SKM-1 (cell line): ENCODE data around the gene KRTAP5-6.
"Not testable (repeated sequence)": the region's sequence is repeated elsewhere in the genome, so short reads cannot be mapped to it uniquely, and the experiment has no call there.

Experiments used
- DNase-seq: peaks from one replicate; lab custom pipeline; 2025; ENCODE audit not compliant: unreplicated experiment; lab: John Stamatoyannopoulos, UW

KRTAP5-6 gene

DNA sequence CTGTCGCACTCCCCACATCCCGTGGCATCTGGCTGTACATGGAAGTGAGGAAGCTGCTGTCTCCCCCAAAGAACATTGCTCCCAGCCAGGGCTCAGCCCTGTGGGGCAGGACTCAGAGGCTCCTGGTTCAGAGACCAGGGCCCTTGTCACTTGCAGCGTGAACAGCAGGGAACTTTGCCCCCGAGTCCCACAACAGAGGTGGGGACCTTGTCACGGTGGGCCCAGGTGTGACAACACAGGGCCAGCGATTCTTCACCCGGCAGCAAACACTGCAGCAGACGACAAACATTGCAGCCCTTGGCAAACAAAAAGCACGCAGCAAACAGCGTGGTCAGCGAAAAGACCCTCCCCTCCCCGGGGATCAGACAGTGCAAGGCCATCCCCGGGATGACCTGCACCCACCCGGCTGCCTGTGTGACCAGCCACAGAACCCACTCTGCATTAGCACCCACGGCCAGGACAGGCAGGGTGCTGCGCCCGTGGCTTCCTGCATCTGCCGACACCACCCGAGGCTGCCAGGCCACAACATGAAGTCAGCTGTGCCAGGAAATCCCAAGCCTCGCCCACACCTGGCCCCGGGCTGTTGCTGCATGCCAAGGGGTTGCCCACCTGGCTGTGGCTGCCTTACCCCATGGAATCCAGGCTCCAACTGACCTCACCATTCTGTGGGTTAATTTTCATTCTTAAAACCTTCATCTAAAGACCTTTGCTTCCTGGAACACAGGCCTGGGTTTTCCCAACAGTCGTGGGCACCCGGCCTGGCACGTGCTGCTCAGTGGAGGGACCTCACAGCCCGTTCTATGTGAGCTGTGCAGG lies 35.3 kb upstream of the KRTAP5-6 start:
- DNase-seq: not testable (repeated sequence)

DNA sequence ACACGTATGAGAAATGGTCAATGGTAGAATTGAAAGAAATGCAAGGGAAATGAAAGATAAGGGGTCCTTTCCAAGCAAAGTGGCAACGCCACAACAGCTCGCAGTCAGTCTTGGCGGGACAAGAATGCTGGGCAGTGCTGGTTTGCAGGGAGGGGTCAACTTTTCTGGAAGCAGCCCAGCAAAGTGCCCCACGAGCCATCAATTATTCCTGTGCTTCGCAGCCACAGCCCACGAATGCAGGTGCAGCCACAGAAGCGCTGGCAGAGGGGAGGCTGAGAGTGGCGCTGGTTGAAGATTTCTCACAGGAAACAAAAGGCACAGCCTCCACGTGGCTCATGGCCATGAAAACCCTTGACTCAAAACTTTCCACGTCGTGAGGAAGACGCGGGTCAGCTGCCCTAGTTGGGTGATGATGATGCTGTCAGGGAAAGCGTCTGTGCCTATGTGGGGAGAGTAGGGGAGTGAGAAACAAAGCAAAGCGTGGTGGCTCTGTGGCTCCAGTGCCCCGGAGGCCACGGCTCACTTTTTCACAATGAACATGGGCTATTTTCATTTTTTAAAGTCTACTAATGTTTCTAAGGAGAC lies 34.2 kb upstream of the KRTAP5-6 start:
- not testable (repeated sequence) for DNase-seq

DNA sequence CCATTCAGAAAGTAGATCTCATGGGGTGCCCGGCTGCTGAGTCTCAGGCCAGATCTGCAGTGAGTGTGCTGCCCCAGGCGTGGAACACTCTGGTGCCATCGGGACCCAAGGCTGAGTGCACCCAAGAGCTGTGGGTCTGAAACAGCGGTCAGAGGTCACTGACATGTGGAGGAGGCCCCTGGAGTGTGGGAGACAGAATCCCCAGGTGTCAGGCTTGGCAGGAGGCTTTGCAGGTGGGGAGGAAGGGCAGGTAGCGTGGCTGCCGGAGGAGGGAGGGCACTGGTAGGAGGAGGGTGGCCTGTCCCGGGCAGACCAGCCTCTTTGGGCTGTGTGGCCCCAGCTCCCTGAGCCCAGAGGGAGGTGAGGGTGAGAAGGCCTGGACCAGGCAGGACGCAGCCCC lies 31.7 kb upstream of the KRTAP5-6 start:
- DNase-seq: no peak

DNA sequence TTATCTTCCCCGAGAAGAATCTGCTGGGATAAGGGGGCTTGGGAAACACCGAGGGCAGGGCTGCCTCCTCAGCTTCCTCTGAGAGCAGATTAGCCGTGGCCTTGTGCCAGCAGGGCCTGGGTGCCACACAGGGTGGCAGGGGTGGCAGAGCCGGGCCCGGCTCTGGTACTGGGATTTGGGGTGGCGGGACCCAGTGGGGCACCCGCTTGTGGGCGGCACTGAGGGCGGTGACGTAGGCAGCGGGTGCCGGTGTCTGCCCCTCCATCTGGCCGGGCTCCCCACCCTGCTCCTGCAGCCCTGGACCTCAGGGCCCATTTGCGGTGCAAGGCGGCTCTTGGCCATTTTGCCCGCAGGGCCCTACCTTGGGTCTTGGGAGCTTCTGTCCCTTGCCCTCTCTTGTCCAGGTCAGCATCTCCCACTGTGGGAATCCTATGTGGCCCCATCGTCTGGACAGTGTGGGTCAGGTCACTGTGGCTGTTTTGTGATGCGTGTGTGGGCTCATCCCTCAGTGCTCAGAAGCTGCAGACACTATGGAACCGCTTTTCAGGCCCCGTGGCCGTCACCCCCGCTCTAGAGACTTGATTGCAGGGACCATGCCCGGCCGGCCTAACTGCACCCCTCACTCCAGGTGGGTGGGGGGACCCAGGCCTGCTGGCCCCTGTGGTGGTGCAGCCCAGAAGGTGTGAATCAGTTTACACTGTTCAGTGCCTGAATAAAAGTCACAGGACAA lies 29.7 kb upstream of the KRTAP5-6 start:
- DNase-seq: no peak

DNA sequence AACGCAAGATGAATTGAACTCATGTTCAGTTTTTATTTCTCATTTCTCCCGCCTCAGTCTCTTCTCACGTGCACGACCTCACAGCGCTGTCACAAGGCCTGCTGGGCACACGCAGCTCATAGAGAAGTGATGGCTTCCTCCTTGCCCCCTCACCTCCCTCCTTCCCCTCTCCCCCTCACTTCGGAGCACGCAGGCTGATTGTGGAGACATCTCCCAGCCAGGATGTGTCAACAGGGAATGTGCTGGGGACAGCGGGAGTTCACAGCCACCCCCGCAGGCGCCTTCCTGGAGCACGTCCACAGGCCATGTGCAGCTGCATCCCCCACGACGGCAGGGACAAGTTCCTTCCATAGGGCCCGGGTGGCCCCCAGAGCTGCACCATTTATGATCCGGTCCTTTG lies 29.1 kb upstream of the KRTAP5-6 start:
- DNase-seq: no peak

DNA sequence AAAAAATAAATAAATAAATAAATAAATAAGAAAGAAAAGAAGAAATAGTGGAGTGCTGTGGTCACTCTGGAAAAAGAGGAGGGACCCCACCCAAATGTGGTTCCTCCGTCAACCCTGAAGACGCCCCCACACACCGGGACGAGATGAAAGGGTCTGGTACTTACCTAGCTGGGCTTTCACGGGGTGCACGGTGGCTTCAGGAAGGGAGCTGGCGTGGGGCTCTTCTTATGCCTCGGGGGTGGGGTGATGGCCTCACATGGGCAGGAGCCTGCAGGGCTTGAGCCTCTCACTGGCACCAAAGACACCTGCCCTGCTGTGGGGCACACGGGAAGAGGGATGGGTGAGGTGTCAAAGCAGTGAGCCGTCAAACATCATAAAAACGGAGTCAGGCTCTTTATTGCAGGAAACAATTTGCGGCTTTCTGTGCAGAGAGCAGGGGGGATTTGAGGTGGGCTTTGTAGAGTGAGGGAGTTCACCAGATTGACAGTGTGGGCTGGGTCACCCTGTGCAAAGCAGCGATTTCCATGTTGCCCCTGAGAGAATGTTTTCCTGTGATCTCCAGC lies 28.0 kb upstream of the KRTAP5-6 start:
- DNase-seq: no peak

DNA sequence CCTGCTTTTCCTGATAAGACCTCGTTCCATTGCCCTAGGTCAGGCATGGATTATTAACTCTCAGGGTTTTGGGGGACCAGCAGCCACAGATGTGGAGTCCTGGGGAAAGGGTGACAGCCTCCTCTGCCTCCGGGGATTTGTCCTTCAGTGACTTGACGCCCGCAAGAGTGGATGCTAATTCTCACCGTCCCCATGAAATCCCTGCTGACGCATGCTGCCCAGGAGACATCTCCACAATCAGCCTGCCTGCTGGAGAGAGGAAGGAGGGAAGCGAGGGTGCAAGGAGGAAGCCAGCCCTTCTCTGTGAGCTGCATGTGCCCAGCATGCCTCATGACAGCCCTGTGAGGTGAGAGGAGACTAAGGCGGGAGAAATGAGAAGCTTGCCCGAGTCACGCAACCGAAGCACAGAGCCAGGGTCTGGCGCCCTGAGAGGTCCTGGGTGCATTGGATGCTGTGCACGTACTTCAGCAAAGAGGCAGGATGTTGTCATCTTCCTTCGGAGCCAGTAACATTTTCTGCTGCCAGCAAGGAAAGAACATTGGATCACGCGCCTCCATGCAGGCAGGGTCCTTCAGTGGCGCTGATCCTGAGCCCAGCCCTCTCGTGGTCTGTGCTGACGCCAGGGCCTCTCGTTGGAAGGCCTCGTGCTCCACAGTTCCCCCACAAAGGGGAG lies 27.3 kb upstream of the KRTAP5-6 start:
- no peak for DNase-seq

DNA sequence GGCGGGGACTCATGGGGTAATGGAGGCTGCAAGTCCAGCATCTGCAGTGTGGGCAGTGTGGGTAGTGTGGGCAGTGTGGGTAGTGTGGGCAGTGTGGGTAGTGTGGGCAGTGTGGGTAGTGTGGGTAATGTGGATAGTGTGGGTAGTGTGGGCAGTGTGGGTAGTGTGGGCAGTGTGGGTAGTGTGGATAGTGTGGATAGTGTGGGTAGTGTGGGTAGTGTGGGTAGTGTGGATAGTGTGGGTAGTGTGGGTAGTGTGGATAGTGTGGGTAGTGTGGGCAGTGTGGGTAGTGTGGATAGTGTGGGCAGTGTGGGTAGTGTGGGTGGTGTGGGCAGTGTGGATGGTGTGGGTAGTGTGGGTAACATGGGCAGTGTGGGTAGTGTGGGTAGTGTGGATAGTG lies 26.5 kb upstream of the KRTAP5-6 start:
- DNase-seq: not testable (repeated sequence)

DNA sequence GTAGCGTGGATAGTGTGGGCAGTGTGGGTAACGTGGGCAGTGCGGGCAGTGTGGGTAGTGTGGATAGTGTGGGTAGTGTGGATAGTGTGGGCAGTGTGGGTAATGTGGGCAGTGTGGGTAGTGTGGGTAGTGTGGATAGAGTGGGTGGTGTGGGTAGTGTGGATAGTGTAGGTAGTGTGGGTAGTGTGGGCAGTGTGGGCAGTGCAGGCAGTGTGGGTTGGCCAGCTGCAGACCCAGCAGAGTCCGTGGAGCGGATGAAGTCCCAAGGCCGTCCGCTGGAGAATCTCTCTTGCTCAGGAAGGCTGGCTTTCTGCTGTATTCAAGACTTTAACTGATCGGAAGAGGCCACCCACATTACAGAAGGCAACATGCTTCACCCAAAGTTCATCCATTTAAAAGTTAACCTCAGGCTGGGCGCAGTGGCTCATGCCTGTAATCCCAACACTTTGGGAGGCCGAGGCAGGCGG lies 26.1 kb upstream of the KRTAP5-6 start:
- DNase-seq: no peak

DNA sequence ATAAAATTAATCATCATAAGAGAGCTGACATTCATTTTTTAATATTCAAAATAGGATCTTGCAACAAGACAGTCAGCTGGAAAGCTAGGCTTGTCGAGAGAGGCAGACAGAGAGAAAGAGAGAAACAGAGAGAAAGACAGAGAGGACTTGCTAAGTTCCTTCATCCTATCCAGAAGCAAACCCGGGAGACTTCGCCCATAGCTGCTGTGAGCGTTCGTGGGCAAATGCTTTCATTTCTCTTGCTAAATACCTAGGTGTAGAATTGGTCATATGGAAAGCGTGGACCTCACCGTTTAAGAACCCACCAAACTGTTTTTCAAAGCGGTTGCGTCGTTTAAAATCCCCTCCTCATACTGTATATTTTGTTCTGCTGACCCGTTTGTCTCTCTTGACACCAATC lies 25.3 kb upstream of the KRTAP5-6 start:
- no peak for DNase-seq

DNA sequence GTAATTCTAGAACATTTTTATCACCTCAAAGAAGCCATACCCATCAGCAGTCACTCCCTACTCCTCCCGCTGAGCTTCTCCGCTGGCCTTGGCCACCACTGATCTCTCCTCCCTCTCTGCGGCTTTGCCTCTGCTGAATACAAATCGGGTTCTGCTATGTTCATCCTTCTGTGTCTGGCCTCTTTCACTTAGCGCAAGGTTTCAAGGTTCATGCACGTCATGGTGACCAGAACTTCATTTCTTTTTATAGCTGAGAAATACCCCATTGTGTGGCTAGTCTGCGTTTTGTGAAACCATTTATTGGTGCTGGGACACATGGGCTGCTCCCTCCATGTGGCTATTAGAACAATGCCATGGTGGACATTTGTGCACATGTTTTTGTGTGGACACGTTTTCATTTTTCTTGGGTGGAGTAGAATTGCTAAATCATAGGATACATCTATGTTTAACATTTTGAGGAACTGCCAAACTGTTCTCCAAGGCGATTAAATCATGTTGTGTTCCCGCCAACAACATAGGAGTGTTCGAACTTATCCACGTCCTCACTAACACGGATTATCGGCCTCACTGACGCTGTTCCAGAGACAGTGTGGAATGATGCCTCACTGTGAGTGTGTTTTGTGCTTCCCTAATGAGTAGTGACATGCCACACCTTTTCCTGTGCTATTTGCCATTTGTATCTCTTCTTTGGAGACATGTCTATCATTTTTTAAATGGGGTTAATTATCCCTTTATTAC lies 24.2 kb upstream of the KRTAP5-6 start:
- DNase-seq: no peak

DNA sequence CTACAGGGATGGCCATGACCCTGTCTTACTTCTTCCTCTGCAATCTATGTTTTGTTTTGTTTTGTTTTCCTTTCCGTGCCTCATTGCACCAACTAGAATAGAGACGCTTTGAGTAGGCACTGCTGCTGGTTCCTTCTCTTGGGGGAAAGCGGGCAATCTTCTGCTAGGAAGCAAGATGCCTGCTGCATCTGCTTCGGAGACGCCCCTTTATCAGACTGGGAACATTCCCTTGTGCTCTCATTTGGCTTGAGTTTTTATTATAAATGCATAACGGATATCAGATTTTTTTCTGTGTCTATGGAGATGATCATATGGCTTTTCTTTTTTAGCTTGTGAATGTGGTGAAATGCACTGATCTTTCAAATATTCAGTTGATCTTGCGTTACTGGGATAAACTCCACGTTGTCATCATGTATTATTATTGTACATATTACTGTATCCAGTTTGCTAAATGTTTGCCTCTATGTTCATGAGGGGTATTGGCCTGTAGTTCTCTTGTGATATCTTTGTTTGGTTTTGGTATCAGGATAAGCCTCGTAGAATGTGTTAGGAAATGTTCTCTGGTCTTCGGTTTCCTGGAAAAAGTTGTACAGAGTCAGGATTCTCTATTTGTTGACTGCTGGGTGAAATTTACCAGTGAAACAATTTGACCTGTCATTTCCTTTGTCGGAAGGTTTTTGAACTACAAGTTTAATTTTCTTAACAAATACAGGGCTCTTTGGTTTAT lies 23.4 kb upstream of the KRTAP5-6 start:
- no peak for DNase-seq

DNA sequence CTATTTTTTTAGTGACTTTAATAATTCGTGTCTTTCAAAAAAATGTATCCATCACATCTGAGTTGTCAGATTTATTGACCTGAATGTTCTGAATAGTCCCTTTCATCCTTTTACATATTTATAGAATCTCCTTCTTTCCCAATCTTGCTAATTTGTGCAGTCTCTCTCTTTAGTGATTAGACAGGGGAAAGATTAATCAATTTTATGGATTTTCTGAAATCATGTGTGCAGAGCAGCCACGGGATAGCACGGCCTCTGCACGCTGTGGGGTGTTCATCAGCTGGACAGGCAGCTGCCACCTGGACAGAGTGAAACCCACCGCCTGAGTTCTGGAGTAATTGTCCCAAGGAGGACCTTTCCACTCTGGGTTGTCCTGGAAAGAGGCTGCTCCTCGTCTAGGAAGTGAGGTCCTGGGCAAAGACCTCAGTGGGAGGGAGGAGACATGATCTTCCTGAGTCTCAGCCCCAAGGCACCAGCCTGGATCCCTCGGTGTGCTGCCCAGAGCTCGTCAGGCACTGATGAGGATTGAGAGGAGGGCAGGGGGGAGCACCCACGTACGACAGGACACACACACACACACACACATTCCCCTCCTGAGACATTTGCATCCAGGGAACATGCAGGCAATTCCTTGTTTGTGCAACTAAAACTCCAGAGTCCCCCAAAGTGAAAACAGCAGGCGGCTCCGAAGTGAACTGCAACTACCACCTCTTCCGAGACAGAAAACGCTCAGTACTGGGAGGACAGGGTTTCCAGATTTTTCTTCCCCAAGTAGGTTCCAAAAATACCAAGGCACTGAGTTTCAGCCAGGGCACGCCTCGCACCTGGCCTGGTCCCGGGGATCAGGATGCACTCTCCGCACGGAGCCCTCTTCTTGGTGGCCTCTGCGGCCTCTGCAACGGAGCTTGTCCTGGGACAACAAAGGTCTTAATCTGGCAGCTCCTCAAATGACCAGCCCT lies 22.5 kb upstream of the KRTAP5-6 start:
- DNase-seq: no peak

DNA sequence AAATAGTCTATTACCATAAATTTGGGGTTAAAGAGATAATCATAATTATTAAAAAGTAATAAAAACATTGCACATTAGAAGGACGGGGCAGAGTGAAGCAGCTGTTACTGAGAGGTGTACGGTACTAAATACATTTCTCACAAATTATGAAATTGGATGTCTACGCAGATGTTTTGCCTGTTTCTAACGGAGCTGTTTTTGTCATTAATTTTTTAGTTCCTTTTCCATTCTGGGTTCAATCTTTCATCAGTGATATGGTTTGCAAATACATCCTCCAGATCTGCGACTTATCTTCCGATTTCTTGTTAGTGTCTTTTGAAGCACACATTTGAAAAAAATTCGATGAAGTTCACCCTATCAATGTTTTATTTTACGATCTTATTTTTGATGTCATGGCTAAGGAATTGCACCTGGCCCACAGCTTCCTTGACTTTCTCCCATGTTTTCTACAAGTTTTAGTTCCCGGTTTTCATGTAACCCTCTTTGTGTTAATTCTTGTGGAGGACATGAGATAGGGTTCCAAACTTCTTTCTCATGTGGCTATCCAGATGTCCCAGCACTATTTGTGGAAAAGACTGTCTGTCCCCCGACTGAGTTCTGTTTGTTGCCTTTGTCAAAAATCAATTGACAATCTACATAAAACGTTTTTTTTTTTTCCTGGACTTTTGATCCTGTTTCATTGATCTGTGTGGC lies 21.3 kb upstream of the KRTAP5-6 start:
- no peak for DNase-seq

DNA sequence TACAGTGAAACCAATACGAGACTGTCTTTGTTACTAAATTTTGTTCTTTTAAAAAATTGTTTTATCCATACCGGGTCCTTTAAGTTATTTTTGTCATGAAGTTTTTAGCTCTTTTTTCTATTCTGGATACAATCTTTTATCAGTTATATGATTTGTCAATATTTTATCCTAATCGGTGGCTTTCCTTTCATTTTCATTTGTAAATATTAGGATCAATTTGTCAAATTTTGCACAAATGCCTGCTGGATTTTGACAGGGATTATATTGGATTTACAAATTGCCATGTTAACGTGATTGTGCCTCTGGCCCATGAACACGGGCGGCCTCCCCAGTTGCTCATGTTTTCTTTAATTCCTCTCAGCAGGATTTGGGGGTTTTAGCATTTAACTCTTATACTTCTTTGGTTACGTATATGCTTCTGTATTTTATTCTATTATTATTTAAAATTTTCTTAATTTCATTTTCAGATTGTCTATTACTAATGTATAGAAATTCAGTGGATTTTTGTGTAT lies 20.7 kb upstream of the KRTAP5-6 start:
- no peak for DNase-seq

DNA sequence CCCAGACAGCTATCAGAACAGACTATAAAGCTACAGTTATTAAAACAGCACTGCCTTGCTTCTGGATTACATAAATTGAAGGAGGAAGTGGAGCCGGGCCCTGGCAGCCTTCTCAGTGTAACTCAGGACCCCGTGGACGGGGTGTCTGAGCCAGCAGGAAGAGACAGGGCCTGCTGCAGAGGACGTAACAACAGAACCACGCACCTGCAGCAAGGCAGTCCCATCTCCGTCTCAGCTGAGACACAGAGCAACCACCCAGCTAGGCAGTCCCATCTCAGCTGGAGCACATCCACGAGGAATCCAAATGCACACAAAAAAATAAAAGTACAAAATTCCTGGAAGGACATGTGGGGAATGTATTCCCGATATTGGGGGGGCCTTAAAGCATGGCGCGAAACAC lies 17.1 kb upstream of the KRTAP5-6 start:
- no peak for DNase-seq

DNA sequence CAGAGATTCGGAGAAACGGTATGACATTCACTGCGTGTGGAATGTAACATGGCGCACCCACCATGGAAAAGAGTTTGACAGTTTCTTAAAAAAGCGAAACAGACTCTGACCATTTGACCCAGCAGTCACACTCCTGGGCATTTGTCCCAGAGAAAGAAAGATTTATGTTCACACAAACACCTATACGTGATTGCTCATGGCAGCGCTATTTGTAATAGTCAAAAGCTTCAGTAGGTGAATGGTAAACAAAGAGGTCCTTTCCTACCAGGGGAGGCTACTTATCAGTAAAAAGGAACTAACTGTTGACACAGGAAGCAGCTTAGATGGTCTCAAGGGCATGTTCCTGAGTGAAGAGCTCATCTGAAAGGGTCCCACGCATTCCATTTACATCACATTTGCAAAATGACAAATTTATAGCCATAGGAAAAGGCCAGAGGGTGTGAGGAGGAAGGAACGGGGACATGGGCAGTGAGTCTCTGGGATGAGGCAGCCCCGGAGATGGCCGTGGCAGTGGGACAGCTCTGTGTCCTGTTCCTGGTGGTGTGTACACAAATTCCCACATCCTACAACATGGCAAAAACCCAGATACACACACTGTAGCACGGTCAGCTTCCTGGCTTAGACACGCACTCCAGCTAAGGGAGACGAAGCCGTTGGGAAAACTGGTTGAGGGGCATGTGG lies 14.6 kb upstream of the KRTAP5-6 start:
- DNase-seq: no peak
